ENCODE data around the gene CRHR2.
"Not testable (repeated sequence)": the region's sequence is repeated elsewhere in the genome, so short reads cannot be mapped to it uniquely, and the experiment has no call there.

The CRHR2 gene

DNA sequence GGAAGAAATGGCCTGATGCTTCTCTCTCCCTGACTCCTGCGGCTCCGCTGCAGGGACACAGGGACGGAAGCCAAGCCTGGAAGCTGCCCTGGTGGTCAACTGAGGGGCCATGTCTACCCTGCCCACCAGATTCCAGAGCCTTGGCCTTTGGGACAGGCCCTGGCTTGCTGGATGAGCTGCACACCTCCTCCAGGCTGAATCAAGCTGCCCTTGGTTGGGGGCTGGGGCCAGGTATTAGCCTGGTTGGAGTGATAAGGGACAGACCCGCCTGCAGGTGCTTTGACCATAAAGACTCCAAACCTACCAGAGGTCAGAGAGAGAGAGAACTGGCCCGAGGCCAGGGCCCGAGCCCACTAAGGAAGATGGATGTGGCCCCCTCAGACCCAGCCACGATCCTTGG is 30.1 kb downstream of the CRHR2 start:
- no peak for DNase-seq

DNA sequence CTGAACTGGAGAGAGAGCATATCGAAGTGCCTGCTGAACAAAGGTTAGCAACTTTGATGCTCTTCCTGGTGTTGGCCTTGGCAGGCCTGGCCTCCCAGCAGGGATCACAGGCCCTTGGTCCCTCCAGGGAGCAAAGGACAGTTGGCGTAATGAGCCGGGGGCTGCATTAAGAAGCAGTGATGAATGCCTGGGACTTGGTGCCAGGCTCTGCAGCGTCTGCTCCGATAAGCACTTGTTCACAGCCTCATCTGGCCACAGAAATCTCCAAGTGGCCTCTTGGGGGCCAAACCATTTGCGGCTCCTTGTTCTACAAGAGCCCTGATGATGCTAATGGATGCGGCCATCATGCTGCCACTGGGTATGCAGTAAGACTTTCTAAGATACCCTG is 31.8 kb downstream of the CRHR2 start:
- no peak for DNase-seq

DNA sequence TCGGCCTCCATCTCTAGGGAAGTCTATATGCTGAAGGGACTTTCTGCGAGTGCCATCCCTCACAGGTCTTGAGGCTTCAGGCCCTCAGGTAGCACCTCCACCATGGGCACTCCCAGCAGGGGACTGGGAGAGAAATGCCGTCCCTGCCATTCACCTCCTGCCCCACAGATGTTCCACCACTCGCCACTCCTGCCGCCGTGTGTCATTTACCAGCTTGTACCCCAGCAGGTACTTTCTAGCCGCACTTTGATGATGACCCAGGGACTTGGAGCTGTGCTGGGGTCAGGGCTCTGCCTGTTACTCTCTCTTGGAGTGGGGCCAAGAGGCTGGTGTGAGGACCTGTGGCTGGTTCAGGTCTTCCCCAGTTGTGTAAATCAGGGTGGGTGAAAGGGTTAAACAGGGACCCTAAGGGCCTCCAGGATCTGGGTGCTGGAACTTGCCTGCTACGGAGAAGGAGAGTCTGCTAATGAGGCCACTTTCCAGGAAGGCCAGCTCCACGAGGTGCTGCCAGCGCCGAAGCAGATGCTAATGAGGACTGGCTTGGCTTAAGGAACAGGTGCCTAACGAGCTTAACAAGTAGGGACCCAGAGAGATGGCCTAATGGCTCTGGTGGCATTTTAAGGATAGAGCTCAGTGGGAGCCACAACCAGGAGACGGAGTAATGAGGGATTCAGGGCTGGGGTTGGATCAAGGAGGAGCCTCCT is 32.4 kb downstream of the CRHR2 start:
- DNase-seq = no peak

DNA sequence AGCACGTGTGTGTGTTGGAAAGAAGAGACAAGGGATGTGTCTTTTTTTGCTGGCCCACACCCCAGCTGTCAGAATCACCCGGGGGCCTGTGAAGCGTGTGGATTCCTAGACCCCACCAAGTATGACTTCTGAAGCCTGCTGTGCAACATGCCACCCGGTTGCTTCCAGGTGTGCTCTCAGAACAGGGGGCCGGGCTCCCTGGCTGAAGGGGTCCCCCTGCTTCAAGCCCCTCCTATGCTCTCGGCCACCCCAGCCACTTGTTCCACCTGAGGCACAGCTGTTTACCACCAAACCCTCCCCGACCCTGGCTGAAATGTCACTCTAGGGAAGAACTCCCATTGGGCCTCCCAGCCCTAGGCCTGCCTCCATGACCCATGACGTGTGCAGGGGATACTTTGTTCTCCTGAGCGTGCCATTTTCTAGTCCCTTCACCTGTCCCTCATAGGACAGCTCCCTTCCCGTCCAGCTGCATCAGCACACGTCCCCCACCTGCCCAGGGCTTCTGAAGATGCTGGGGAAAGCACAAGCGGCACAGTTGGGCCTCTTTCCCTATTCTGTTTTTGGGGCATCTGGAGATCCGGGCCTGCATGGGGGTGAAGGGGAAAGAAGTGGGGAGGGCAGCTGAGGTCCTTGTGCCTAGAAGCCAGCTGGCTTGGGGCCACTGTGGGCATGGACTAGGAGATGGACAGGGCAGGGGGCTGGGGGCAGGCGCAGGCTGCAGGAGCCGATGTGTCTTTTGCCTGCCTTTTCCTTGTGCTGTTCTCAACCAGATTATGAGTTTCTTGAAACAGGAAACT is 33.3 kb downstream of the CRHR2 start:
- no peak for DNase-seq

DNA sequence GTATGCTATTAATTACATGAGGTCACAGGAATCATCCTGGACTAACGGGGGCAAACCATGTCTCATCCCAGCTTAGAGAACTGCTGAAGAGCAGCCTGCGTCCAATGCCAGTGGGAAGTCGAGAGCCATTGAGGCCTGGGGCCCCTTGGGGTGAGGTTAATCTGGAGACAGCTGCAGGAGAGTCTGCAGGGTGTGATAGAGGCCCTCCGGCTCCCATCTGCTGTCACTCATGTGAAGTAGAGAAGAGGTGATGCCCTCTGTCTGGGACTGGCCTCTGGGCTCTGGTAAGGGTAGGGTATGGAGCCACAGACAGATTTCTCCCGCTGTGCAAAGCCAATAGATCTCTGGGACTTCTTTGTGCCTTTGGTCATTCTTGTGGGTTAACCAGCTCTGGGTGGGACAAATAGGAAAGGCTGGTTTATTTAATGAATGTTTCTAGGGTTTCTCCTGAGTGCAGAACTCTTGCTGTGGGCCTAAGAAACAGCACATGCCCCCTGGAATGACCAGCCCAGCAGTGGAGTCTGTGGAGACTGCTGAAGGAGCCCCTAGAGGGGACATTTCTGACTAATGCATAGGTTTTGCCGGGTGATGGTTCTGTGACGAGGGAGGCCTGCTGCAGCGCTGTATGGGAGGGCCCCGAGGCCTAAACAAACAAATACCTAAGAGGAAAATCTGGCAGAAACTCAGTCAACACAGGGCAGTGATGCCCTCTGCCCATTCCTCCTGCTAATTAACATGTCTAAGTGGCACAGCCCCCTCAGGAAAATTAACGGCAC is 34.5 kb downstream of the CRHR2 start:
- no peak for DNase-seq

DNA sequence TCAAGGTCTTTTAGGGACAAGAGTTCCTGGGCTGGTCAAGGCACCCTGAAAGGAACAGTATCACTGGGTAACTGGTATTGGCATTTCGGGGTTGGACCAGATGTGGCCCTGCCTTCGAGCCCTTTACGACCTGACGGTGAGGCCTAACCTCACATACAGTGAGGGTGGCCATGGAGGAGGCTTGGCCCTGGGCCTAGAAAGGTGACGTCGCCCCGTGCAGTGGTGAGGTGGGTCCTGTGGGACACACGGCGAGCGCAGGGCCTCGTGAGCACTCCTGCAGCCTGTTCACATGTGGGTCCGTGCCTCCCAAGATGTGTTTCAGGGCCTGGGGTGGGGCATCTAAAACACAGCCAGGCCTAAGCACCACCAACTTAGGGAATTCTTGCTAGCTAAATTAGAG is 36.1 kb downstream of the CRHR2 start:
- no peak for DNase-seq

DNA sequence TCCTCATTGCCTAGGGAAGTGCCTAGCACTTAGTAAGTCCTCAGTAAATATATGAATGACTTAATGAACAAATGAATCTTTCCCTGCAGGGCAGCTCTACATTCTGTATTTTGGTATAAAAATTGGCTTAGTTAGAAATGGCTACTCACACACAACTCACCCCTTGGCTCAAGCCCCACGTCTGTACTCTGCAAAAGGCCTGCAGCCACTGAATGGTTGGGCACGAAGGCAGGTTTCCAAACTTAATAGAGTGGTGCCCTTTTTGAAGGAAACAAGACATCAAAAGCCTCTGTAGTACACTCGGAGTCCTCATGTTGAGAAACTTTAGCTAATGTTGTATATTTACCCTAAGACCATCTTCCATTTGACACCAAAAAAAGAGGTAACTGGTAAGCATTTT is 36.6 kb downstream of the CRHR2 start:
- DNase-seq = no peak

DNA sequence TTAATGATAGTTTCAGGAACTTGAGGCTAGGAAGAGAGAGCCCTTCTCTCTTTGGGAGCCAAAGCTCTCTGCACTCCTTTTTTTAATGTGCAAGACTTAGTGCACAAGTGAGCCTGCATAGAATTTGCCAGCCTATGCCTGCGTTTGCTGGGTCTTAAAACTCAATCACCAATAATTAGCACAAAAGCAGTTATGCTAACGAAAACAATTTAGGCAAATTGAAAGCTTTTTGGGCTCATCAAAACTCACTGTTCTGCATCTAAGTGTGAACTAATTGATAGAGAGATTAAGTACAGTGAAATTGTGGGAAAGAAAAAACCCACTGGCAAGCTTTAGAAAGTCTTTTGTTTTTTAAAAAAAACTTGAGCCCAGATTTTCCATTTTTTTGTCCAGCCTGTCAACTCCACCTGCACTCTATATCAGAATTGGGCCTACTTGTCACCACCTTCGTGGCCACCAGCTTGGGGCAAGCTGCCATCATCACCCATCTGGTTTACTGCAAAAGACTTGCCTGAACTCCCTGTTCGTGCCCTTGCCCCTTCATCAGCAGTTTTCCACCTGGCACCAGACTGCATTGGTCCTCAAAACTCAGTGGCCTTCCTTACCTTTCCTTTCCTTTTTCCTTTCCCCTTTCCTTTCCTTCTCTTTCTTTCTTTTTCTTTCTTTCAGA is 37.8 kb downstream of the CRHR2 start:
- no peak for DNase-seq

DNA sequence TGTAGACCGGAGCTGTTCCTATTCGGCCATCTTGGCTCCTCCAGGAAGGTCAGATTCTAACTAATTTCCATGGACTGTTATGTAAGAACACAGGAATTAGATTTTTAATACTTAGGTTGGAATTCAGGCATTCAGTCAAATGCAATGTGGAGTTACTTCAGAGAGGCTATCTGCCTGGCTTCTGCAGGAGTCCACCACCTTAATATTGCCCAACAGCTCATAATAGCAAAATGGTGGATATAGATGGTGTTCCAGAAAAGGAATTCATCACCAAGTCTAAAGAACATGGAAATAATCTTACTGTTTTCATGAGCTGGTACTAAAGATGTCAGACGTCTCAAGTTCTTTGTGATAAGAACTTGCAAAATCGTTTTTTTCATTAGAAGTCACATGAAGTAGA is 39.5 kb downstream of the CRHR2 start:
- DNase-seq = no peak

DNA sequence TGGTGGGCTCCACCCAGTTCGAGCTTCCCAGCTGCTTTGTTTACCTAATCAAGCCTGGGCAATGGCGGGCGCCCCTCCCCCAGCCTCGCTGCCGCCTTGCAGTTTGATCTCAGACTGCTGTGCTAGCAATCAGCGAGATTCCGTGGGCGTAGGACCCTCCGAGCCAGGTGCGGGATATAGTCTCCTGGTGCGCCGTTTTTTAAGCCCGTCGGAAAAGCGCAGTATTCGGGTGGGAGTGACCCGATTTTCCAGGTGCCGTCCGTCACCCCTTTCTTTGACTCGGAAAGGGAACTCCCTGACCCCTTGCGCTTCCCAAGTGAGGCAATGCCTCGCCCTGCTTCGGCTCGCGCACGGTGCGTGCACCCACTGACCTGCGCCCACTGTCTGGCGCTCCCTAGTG is 39.9 kb downstream of the CRHR2 start:
- not testable (repeated sequence) for DNase-seq

DNA sequence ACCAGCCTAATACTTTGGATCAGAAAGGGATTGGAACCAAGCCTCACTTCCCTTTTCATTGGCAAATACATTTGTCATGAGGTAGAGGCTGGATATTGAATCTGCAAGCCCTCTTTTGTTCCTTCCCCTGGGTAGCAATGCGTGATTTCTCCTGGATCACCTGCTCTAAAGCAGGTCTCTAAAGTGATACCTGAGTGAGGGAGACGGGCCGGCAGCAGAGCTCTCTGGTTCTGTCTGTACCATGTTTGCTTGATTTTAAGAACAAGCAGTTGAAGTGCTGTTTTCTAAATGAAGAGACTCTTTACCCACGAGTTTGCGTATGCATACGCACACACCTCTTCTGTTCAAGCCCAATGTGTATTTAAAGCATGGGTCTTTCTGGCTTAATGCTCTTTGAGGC is 46.5 kb downstream of the CRHR2 start:
- no peak for DNase-seq

DNA sequence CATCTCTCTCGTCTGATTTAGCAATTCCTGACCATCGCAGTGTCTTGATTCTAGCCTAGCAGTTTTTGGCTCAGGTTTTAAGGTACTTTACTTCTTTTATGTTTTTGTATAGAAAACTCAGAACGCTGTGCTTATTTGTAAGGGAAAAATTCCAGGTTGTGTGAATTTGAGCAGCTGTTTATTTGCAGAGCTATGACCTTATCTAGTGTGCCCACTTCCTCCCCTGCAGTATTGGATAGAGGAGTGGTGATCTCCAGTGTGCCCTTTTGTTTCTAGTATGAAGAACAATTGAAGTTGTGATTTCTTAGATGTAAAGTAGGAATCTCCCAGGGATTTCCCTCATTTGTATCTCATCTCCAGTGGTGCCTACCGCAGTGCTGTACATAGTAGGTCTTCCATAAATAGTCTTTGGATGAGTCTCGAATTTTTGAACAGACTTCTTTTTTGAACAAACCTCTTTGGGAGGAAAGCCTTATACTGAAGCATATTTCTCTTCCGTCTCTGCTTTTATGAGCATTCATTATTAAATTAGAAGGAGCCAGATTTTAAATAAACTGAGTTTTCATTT is 47.5 kb downstream of the CRHR2 start:
- DNase-seq = no peak

DNA sequence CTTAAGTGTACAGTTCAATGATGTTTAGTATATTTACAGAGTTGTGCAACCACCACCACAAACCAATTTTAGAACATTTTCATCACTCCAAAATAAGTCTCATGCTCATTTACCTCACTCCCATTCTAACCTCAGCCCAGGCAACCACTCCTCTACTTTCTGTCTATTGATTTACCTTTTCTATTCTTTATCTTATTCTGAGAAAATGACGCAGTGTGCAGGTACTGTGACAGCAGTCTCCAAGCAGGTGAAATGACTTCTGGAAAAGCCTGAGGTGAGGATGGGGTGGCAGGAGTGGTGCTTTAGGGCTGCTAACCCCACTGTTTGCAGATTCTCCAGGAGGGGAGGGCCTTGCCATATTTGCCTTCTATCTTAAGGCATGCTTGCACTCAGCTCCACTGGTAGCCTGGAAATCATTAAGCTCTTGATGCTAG is 48.0 kb downstream of the CRHR2 start:
- DNase-seq = no peak

DNA sequence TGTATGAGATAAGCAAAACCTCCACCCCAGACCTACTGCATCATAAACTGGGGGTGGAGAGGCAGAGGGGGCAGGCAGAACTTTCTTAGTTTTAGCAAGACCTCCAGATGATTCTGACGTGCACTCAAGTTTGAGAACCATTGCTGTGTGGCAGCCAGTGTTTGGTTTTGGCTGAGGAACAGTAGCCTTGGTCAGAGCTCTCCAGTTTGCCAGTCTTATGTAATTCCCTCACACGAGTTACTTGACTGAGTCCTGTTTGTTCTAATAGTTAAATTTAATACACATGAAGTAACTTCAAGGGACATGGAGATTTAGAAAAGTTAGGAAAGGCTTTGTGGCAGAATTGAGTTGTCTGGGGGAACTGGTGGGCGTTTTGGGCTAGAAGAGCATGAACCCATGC is 49.0 kb downstream of the CRHR2 start:
- DNase-seq = no peak

DNA sequence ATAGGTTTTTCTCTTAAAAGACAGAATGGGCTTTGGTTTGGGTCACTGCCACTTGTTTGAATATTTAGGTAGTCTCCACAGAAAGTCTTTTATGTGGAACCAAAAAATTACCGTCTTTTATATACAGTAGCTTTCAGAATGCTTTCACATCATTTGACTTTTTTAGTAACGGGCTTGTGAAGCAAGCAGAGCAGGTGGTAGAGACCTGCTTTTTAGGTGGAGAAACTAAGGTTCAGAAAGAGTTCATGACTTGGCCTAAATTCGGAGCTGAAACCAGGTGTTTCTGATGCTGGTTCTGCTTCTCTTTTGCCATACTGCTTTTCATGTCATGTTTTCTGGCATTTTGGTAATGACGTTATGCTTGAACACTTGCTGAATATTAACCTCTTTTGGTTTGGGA is 51.3 kb downstream of the CRHR2 start:
- DNase-seq = no peak

DNA sequence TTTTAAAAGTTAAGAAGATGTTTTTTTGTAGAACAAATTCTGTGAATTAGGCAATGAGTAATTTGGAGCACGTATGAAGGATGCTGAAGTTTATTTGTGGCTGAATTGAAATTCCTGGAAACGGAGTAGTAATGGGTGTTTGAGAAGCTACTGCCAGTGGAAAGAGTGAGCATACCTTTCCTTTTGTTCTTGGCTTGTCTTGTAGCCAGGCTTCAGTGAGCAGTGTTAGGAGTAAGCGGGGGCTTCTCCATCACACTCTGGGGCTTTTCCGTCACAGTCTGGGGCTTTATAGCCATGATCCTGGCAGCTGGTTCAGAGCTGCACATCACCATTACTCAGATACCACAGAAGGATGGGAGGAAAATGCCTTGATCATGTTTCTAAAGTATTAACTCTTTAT is 55.2 kb downstream of the CRHR2 start:
- DNase-seq = no peak

DNA sequence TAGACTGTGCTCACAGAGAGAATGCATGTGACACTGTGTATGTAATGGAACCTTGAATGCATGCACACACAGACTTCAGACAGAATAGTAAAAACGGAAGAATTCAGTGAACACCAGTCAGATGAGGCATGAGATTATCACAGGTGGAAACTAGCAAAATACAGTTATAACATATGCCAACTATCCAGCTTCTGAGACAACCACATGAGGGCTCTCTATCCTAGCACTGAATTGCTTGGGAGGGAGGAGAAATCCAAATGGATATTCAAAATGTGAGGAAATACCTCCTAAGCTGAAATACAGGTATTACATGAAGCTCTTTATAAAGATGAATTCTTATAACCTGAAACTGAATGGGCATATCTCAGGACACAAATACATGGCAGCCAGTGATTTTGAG is 57.0 kb downstream of the CRHR2 start:
- DNase-seq = no peak

DNA sequence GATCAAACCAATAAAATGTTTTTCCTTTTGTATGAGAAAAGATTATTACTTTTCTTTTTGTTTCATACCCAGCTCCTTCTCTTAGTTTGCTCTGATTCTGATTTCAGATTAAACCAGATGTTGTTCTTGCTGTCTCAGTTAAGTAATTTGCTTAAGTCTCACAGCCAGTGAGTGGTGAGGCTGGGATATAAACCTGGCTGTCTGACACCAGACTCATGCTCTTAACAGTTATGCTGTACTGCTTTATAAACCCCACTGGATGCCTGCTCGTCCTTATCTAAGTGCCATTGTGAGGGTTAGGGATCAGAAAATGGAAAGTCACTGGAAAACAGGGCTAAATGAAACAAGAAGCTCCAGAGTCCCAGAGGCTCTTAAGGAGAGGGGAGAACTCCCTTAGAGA is 63.3 kb downstream of the CRHR2 start:
- DNase-seq = no peak

DNA sequence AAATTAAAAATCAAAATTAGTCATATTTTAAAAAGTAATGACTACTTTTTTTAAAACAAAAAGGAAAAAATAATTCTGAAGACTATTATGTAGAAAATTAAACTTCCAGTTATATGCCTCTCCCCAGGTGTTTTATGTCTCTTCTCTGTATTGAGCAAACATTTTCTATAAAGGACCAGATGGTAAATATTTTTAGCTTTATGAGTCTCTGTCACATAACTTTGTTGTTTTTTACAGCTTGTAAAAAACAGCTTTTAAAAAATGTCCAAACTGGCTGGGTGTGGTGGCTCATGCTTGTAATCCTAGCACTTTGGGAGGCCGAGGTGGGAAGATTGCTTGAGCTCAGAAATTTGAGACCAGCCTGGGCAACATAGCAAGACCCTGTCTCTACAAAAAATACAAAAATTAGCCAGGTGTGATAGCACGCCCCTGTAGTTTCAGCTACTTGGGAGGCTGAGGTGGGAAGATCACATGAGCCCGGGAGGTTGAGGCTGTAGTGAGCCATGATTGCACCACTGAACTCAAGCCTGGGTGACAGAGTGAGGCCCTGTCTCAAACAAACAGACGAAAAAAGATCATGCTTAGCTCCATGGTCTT is 64.1 kb downstream of the CRHR2 start:
- no peak for DNase-seq

DNA sequence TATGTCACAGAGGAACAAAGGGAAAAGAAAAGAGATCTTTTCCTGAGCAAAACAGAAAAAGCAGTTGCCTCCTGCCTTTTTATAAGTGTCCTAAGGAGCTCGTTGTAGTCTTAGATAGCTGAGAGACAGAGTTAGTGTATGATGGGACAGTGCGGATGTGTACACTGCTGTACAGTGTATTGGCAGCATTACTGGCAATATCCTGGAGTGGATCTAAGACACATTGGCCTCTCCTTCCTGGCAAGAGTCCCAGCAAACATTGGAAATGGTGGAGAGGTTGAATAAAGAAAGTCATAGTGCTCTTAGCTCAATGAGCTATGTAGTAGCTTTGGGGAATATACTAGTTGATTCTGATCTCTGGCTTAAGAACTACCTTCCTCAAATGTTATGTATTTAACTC is 64.9 kb downstream of the CRHR2 start:
- no peak for DNase-seq

DNA sequence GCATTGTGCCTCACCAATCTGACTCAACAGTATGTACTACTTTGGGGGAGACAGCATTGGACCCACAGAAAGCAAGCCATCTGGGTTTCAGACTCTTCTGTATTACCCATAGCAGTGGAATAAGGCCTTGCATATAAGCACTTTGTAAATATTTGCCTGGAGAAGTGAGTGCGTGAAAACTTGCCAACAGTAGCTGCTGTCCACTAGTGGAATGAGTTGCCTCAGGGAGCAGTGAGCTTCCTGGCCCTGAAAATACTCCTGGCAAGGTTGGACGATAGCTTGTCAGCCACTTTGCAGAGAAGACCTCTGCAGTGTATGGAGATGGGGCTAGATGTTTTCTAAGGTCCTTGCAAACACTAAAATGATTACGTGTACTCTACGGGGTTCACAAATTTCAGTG is 65.9 kb downstream of the CRHR2 start:
- no peak for DNase-seq

All from NK-92 treated with Interleukin-12 subunit alpha and Interleukin-12 subunit beta, amount 100 ng/mL, for 24 hours (cell line).